Heart left ventricle (tissue), 16 donors: ENCODE measurements around the gene TCEAL3. TPM values are rescaled to one million over a fixed set of nuclear protein-coding genes. Genes with fewer than 3 reads are reported as not detected.

Experiments
- ATAC-seq, 4 donors: fragments of 200-7000 bp; cut with Tn5 transposase; one replicate each; pipeline ENCODE4 v1.9.1; 2020 to 2022; ENCODE audit warnings: moderate library complexity in 4 of 4, mild to moderate bottlenecking in 3 of 4, moderate number of reproducible peaks in 1 of 4
- DNase-seq, 5 donors: peaks; one replicate each; pipeline ENCODE4 v3.0.0-alpha.2; 2020
- H3K27ac ChIP-seq, 12 donors: fragments of 200-600 bp; sonication (generic) in 4 of 12; one replicate each; pipeline versions ENCODE4 v1.5.0 to v1.8.0; 2016 to 2022; ENCODE audit warnings: mild to moderate bottlenecking in 2 of 12
- H3K27me3 ChIP-seq, 9 donors: fragments of 200-600 bp; sonication (generic) in 2 of 9; one replicate each; pipeline versions ENCODE4 v1.5.1 to v1.8.0; 2016 to 2022; ENCODE audit warnings: mild to moderate bottlenecking in 3 of 9
- H3K36me3 ChIP-seq, 9 donors: fragments of 200-600 bp; sonication (generic) in 2 of 9; one replicate each; pipeline versions ENCODE4 v1.5.0 to v1.8.0; 2018 to 2022; ENCODE audit warnings: mild to moderate bottlenecking in 2 of 9
- H3K4me1 ChIP-seq, 12 donors: fragments of 200-600 bp; sonication (generic) in 4 of 12; one replicate each; pipeline versions ENCODE4 v1.5.0 to v1.8.0; 2016 to 2022; ENCODE audit warnings: mild to moderate bottlenecking in 3 of 12
- H3K4me3 ChIP-seq, 12 donors: fragments of 200-600 bp; sonication (generic) in 4 of 12; one replicate each; pipeline versions ENCODE4 v1.5.0 to v1.8.0; 2017 to 2022; ENCODE audit warnings: mild to moderate bottlenecking in 9 of 12, moderate library complexity in 4 of 12
- H3K9me3 ChIP-seq, 12 donors: fragments of 200-600 bp; sonication (generic) in 4 of 12; one replicate each; pipeline versions ENCODE4 v1.5.0 to v1.8.0; 2016 to 2022; ENCODE audit warnings: mild to moderate bottlenecking in 1 of 12
- POLR2A ChIP-seq, 2 donors: fragments of 450-650 bp; IDR thresholded peaks; one replicate each; pipeline ENCODE4 v1.6.1; 2017; ENCODE audit warnings: antibody characterized with exemption in 2 of 2, mild to moderate bottlenecking in 2 of 2, moderate library complexity in 2 of 2
- WGBS, 4 donors: extraction: QIAGEN DNeasy Blood & Tissue Kit in 2 of 4; methylation state at CpG; one replicate each; pipeline versions ENCODE4 v1.1.5 to v1.1.7; 2013 to 2018; 5-methylcytosine and 5-hydroxymethylcytosine counted together
- intact Hi-C, 10 donors: fragments of 100-400 bp; cut with DNase I; formaldehyde crosslinking; loops; one replicate each; pipeline versions ENCODE4 v1.11.1 to v1.14.2; 2022
- long read RNA-seq, 3 donors: library from polyadenylated mRNA; unstranded; transcript quantifications; one replicate each; pipeline ENCODE4 v2.0.0, GENCODE V29; 2020 to 2021
- polyA plus RNA-seq, 2 donors: library from polyadenylated mRNA; stranded (reverse); fragments of 200-250 nt; gene quantifications; one replicate each; pipeline ENCODE4 v1.2.3, GENCODE V29; 2013
- total RNA-seq, 9 donors: library from RNA; depleted of rRNA in 2 of 9; stranded (reverse); fragments of >200 nt in 2 of 9; fragmentation: NEBNext Ultra II Directional in 3 of 9; extraction: Animal tissue kit (Norgen Biotek cat#: 25700) in 3 of 9; gene quantifications; one replicate each; pipeline versions ENCODE4 v1.1.0 to v1.2.4, GENCODE V29; 2016 to 2023
- TF ChIP-seq, protein P1 (sequence below), 12 donors: fragments of 200-600 bp; sonication (generic) in 4 of 12; IDR thresholded peaks; one replicate each; pipeline versions ENCODE4 v1.5.0 to v1.8.0; 2018 to 2022; ENCODE audit warnings: antibody characterized with exemption in 12 of 12, mild to moderate bottlenecking in 5 of 12
- donor health status: ischemic (EF 13 %, LVEDD 7.1; RV severe dilation, severe dysfunction).
- donor health status: healthy with polysubstance abuse.
- donor health status: DM: no; HTN: yes; CAD: no.
- donor health status: DM: no; HTN: no; CAD: no.
- donor health status: ischemic (EF 25% LVEDD 6.9; RV normal size, moderate dysfunction).
- donor health status: ischemic (EF 25% LVEDD 5.7; RV mildly dilated, moderate dysfunction).
- donor health status: healthy.
- donor health status: DM: yes; HTN: yes; CAD: no.
- donor health status: ischemic (EF 35%, LVEDD 5.7; RV mildly dilated, moderate dysfunction).
- donor health status: nonischemic (EF 11% LVEDD 7.7; RV severe dilation, severe dysfunction).
- donor health status: DM: yes; HTN: yes; CAD: no.
- donor health status: PGD.
- donor health status: ischemic (EF 29% LVEDD 5.4; RV normal size, mild dysfunction).
- donor health status: nonischemic (EF 23%, LVEDD 6.1; RV moderate dilation, normal function).

The TCEAL3 gene, protein sequence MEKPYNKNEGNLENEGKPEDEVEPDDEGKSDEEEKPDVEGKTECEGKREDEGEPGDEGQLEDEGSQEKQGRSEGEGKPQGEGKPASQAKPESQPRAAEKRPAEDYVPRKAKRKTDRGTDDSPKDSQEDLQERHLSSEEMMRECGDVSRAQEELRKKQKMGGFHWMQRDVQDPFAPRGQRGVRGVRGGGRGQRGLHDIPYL
- total RNA-seq, result 10 to 100 TPM; 16.1 to 26.0 (median 20.2) TPM
- polyA plus RNA-seq, result 10 to 100 TPM; 30.3 to 37.7 TPM
- long read RNA-seq, donor 1, transcript TCEAL3-202 (3 exons, 1,113 nt), result major isoform, 18 of 29 reads
- long read RNA-seq, donor 1, transcript TCEAL3-201 (3 exons, 1,124 nt), result minor isoform, 5 of 29 reads
- long read RNA-seq, donor 1, partial matches to known transcripts, result 0 of 29 reads
- long read RNA-seq, donor 1, other reads (novel, unspliced or antisense), result 6 of 29 reads
- long read RNA-seq, donor 2, transcript TCEAL3-202 (3 exons, 1,113 nt), result major isoform, 17 of 50 reads
- long read RNA-seq, donor 2, partial matches to known transcripts, result 17 of 50 reads
- long read RNA-seq, donor 2, other reads (novel, unspliced or antisense), result 12 of 50 reads
- long read RNA-seq, donor 3, partial matches to known transcripts, result 0 of 15 reads
- long read RNA-seq, donor 3, other reads (novel, unspliced or antisense), result 8 of 15 reads

DNA sequence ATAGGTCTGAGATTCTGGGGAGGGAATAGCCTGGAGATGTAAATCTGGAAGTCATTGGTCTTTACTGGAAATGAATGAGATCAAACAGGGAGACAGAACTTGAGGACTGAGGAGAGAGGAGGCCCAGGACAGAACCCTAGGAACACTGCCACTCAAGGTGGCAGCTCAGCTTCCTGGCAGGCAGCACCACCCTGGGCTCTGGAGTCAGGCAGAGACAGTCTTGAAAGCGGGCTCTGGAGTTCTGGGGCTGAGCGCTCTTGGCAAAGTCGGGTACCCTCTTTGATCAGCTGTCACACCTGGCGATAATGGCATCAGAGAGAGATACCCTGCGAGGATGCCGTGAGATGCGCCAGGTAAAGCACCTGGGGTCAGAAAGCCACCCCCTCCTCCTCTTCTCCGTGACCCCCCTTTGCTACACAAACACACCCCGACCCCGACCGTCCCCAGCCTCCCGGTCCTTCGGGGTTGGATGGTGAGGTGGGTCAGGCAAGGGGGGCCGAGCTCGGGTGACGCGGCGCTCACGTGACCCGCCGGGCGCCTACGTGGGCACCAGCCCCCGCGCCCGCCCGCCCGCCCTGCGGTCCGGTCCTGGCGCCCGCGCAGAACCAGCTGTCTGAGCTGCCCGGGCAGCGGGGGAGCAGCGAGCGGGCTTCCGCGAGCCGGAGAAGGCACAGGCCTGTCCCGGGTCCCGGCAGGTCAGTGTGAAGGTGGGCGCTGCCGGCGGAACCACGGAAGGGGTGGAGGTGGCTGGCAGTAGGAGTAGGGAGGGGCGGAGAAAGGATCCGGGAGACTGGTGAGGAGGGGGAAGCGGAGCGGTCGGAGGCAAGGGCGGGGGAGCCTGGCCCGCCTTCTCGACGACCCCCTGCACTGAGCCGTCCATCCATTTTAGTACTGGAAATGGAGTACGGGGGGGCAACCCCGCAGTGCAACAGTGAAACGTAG is at the start of gene TCEAL3:
TCEAL3 (plus strand) TSS at position 600 of the 942 bp plus-strand sequence. CDS start 1,102 bp downstream, outside the sequence.
- ATAC-seq (peak; percentile 71 to 95 (median 90)), DNase-seq (peak; percentile 41 to 67 (median 54))
- H3K9me3 ChIP-seq, result no peaks in the 10 kb centered on the region
- H3K4me3 ChIP-seq, result peak within 1 kb of the TSS; percentile 42 to 94 (median 70)
- 1 to 26% (median 6%) methylated on average over 36 to 59 of the region's 59 CpGs for WGBS, 4 donors
- H3K4me1 ChIP-seq, result peaks cover 0 to 6% (median 0%) of the 10 kb centered on the region in 12 donors
- peaks cover 0 to 6% (median 0%) of the 10 kb centered on the region in 9 donors for H3K36me3 ChIP-seq
- H3K27me3 ChIP-seq, result peaks cover 0 to 14% (median 0%) of the 10 kb centered on the region in 9 donors
- intact Hi-C loops, result no loop called here
- TF ChIP-seq, protein P1, sequence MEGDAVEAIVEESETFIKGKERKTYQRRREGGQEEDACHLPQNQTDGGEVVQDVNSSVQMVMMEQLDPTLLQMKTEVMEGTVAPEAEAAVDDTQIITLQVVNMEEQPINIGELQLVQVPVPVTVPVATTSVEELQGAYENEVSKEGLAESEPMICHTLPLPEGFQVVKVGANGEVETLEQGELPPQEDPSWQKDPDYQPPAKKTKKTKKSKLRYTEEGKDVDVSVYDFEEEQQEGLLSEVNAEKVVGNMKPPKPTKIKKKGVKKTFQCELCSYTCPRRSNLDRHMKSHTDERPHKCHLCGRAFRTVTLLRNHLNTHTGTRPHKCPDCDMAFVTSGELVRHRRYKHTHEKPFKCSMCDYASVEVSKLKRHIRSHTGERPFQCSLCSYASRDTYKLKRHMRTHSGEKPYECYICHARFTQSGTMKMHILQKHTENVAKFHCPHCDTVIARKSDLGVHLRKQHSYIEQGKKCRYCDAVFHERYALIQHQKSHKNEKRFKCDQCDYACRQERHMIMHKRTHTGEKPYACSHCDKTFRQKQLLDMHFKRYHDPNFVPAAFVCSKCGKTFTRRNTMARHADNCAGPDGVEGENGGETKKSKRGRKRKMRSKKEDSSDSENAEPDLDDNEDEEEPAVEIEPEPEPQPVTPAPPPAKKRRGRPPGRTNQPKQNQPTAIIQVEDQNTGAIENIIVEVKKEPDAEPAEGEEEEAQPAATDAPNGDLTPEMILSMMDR (IDR thresholded peaks at IDR 0.05), result no peak
- TF ChIP-seq POLR2A (IDR thresholded peaks at IDR 0.05), result peak in 1 of 2 donors; percentile 26
- H3K27ac ChIP-seq, result peak within 1 kb of the TSS; percentile 53 to 90 (median 84)

DNA sequence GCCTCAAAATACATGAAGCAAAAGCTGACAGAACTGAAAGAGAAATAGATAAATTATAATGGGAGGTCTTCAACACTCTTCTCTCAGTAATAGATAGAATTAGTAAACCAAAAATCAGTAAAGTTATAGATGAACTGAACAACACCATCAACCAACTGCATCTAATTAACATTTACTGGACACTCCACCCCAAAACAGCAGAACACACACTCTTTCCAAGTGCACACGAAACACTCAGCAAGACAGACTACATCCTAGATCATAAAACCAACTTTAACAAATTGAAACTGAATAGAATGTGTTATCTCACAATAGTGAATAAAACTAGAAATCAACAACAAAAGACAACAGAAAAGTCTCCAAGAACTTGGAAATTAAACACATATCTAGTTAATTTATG is 47.5 kb upstream of the TCEAL3 start:
- Histone ChIP-seq H3K27me3 (peaks cover 0 to 14% (median 0%) of the 10 kb centered on the region in 9 donors), H3K36me3 (no peaks in the 10 kb centered on the region), H3K4me1 (no peaks in the 10 kb centered on the region), H3K4me3 (no peak overlapping the region), H3K9me3 (no peaks in the 10 kb centered on the region), H3K27ac (no peak overlapping the region)
- DNase-seq, result no peak
- 33 to 95% (median 62%) methylated on average over 1 of the region's 1 CpG for WGBS, 4 donors
- TF ChIP-seq, protein P1 (IDR thresholded peaks at IDR 0.05), result no peak
- TF ChIP-seq POLR2A (IDR thresholded peaks at IDR 0.05), result no peak
- ATAC-seq, result no peak
- intact Hi-C loops, result no loop called here

DNA sequence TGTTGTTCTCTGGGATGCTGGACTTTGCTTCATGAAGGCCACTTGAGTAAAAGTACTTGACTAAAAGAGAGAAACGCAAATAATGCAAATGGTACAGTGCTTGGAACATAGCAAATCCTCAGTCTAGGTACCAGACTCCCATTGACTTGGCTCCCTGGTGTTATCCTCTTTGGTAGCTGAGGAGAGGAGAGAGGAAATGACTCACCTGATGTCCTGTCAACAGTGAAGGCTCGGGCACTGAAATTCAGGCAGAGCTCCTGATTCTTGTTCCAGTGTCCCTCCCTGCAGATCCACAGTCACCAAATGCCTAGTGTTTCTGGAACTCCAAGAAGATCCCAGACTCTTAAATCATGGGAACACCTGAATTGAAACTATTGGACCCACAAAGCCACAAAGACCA is 45.0 kb upstream of the TCEAL3 start:
- WGBS, 4 donors, result 38 to 85% (median 72%) methylated on average over 2 of the region's 2 CpGs
- Histone ChIP-seq H3K36me3 (no peaks in the 10 kb centered on the region), H3K4me3 (no peak overlapping the region), H3K4me1 (no peaks in the 10 kb centered on the region), H3K27me3 (peaks cover 0 to 4% (median 0%) of the 10 kb centered on the region in 9 donors), H3K27ac (no peak overlapping the region), H3K9me3 (no peaks in the 10 kb centered on the region)
- intact Hi-C loops, result no loop called here
- ATAC-seq (no peak), DNase-seq (no peak)
- TF ChIP-seq, protein P1 (IDR thresholded peaks at IDR 0.05), result no peak
- TF ChIP-seq POLR2A (IDR thresholded peaks at IDR 0.05), result no peak
